ENCODE results near the gene DNAJB6.

- TF ChIP-seq CTCF (IDR thresholded peaks at IDR 0.05) (no peak), POLR2A (IDR thresholded peaks at IDR 0.05) (no peak)
Observed at GRCh38 chr7:157414702-157415096, 77.9 kb downstream of the DNAJB6 start.
